D721Med (cell line): ENCODE measurements around the gene UTP3.
"Not testable (repeated sequence)": the region's sequence is repeated elsewhere in the genome, so short reads cannot be mapped to it uniquely, and the experiment has no call there.

ENCODE experiments used
- DNase-seq: peaks from one replicate; pipeline ENCODE4 v3.0.0; 2011; ENCODE audit warnings: low spot score; ENCODE audit not compliant: insufficient read length
- FAIRE-seq: peaks from 2 replicates; lab custom pipeline; 2011; peaks lifted over from hg19 to GRCh38; lab: Jason Lieb, UNC
- CTCF ChIP-seq: IDR thresholded peaks from 2 replicates; pipeline ENCODE4 v1.5.1; 2012; ENCODE audit warnings: mild to moderate bottlenecking, control low read depth; ENCODE audit not compliant: insufficient read depth; ENCODE audit errors: missing control alignments

The UTP3 gene

GRCh38 chr4:70660106-70660505 lies 28.2 kb upstream of the UTP3 start:
- DNase-seq (no peak), FAIRE-seq (no peak)
- TF ChIP-seq CTCF = no peak

GRCh38 chr4:70661309-70661922 lies 26.9 kb upstream of the UTP3 start:
- not testable (repeated sequence) for DNase-seq
- FAIRE-seq = peak; percentile 25

DNA sequence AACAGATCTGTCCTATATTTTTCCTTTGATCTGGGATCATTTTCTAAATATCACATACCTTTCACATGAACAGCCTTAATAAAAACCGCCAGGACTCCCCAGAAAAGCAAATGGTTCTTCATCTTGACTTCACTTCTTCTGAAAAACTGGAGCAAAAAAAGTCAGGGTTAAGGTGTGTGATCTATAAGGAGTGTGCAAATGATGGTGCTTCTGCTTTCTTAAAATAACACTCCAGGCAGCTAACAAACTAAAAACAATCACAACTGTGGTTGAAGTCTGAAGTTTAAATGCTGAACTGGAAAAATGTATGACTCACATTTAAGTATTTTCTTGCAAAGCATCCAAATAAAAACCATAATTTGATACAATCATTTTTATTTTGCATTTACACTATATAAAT lies 22.0 kb upstream of the UTP3 start, which contains the start of gene JCHAIN:
JCHAIN (minus strand) TSS at position 140 of the 400 bp plus-strand sequence; CDS start at position 122, 18 bp downstream.
- FAIRE-seq (no peak), DNase-seq (no peak)
- TF ChIP-seq CTCF = no peak

DNA sequence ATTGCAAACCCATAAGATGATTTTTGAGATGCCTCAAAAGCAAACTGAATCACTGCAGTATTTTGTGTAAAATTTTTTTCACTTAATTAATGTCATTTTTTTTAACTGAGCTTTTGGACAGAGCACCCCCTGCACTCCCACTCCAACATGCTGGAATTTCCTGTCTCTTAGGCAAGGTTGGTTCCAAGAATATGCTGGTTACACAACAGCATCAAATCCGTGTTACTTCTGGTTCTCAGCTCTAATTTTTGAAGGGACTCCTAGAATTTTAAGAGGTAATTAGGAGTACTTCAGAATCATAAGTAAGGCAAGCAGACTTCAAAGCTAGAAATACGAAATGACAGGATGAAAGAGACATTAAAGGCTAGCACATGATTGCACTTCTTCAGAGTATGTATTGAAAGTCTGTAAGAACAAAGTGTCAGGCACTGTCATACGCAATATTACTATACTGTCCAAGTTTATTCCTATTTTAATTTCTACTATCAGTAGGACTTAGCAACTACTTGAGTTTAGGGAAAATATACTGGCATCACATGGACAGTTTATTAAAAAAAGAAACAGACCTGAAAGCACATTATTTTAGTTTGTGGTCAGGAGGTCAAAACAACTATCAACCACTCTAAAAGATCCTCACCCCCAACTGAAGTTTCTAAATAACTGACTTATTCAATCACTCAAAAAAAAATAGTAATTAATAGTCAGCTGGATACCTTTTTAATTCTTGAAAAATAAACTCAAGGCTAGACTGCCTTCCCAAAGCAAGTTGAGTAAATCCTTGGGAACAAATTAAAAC lies 20.4 kb upstream of the UTP3 start:
- no peak for FAIRE-seq
- TF ChIP-seq CTCF = no peak
- no peak for DNase-seq

- FAIRE-seq = no peak
- no peak for DNase-seq
- TF ChIP-seq CTCF = no peak
These were observed 17.9 kb upstream of the UTP3 start for GRCh38 chr4:70670332-70671014.

DNA sequence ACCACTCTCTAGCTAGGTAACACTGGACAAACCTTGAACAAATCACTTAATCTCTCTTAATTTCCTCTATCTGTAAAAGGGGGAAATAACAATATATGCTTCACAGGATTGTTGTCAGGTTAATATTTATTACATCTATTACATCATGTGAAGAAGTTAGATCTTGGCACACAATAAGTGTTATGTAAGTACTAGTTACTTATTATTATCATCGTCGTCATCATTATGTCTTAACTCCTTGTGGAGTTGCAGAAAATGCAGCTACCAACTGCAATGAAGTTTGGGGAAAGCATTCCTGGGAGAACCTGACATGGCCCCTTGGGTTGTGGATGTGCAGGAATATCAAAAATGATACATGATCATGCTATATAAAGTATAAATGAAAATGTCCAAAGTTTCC lies 17.2 kb upstream of the UTP3 start:
- no peak for TF ChIP-seq CTCF
- no peak for FAIRE-seq
- DNase-seq = no peak

GRCh38 chr4:70674191-70674590 lies 14.1 kb upstream of the UTP3 start:
- FAIRE-seq = no peak
- no peak for TF ChIP-seq CTCF

More at GRCh38 chr4:70674191-70674590, 14.1 kb upstream of the UTP3 start:
- no peak for DNase-seq
